ENCODE results near the gene GAMT.

Gene GAMT

DNA sequence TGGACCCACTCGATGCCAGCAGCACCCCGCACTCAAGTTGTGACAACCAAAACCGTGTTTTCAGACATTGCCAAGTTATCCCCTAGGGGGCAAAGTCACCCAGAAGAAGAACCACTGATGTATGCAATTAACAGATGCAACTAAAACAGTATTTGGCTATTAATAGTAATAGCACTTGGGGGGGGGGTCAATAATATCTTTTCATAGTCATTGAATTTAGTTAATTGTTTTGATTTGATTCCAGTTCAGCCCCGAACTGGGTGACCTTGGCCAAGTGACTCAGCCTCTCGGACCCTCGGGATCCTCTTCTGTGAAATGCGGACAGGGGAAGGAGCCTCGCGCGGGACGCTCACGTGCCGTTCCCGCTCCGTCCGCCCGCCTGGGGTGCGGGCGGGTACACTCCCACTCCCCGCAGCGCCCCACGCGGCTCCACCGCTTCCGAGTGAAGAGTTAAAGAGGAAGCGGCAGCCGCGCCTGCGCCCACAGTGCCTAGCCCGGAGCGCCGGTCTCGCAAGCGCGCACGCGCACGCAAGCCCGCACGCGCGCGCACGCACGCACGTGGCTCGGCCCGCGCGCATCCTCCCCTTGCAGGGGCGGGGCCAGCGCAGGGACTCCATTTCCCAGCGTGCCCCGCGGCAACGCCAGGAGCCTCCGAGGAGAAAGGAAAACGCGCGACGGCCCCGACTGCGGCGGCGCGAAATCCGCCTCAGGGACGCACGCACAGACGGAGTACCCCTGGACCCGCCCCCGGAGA lies 5.6 kb upstream of the GAMT start:
- TF ChIP-seq POLR2AphosphoS5 (IDR thresholded peaks at IDR 0.05; ENCODE audit: low read depth, low read length), result peak; percentile 69
- peak; percentile 67; the same call in 1 of the 2 replicates for TF ChIP-seq POLR2A (IDR thresholded peaks at IDR 0.05; ENCODE audit: low read depth, low read length)
- no peak for TF ChIP-seq TAF1 (IDR thresholded peaks at IDR 0.05; ENCODE audit: borderline replicate concordance, low read depth, low read length)
- FAIRE-seq, result peak; percentile 97
- peak; percentile 95 for DNase-seq (ENCODE audit: insufficient read length)

DNA sequence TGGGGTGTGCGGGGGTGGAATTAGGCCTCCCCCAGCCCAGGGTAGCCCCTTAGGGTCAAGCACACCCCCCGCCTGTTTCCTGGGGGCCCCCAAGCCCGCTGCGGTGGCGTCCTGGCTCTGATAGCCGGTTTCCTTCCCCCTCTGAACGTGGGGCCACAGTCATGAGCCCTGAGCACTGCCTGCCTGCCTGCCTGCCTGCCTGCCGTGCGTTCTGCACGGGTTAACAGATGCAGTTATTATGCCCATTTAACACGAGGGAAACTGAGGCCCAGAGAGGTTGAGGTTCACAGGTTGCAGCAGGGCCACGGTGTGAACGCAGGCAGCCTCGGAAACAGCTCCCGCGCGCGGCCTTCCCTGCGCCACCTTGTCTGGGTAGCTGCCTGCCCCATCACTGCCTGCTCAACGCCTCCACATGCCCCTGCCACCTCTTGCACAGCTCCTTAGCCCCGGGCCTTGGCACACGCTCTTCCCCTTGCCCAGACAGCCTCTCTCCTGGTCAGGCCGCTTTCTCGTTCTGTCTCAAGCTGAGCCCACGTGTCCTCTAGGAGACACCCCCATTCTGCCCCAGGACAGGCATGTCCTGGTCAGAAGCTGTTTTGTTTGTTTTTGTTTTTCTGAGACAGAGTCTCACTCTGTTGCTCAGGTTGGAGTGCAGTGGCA lies 1.2 kb upstream of the GAMT start:
- DNase-seq (ENCODE audit: insufficient read length) (no peak), FAIRE-seq (no peak)
- no peak for TF ChIP-seq TAF1 (IDR thresholded peaks at IDR 0.05; ENCODE audit: borderline replicate concordance, low read depth, low read length)
- TF ChIP-seq POLR2AphosphoS5 (IDR thresholded peaks at IDR 0.05; ENCODE audit: low read depth, low read length), result no peak
- TF ChIP-seq POLR2A (IDR thresholded peaks at IDR 0.05; ENCODE audit: low read depth, low read length), result no peak

DNA sequence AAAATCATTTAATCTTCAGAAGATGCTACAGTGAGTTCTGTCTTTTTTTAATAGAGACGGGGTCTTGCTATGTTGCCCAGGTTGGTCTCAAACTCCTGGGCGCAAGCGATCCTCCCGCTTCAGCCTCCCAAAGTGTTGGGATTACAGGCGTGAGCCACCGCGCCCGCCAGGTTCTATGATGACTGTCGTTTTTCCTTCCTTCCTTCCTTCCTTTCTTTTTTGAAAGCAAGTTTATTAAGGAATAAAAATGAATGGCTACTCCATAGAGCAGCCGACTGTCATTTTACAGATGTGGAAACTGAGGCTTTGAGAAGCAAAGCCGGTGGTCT lies 511 bp upstream of the GAMT start:
- no peak for DNase-seq (ENCODE audit: insufficient read length)
- no peak for FAIRE-seq
- TF ChIP-seq POLR2AphosphoS5 (IDR thresholded peaks at IDR 0.05; ENCODE audit: low read depth, low read length) (no peak), TAF1 (IDR thresholded peaks at IDR 0.05; ENCODE audit: borderline replicate concordance, low read depth, low read length) (no peak), POLR2A (IDR thresholded peaks at IDR 0.05; ENCODE audit: low read depth, low read length) (no peak)

DNA sequence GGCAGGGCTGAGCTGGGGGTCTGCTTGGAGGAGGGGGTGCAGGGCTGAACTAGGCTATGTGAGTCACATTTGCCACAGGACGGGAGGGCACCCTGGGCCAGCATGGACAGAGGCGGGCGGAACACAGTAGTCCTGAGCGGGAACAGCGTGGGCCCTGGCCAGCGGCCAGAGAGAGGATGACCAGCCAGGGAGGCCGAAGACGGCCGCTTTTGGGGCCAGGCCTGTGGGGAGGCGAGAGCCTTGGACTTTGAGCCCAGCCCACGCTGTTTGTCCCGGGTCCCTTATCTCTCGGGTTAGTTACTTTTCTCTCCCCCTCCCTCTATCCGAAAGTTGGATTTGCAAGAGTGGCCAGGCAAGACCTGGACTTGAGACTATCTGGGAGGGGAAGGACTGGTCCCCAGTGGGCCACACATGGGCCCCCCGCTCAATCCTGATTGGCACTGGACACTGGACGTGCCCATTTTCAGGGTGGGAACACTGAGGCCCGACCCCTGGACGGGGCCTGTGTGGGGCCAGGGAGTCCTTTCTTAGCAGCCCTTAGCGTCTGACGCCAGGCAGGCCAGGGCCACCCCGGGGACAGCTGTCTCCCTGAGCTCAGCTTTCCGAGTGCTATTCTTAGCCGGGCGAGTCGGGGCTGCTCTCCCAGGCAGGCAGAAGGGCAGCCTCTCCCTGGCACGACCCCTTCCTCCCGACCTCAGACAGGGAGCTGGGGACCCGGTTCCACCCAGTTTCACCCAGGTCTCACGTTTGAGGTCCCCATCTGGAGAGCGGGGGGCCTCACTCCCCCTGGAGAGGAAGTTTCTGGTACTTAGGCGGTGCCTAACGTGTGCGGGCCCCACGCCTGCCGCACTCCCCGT lies 833 bp downstream of the GAMT start:
- no peak for TF ChIP-seq POLR2AphosphoS5 (IDR thresholded peaks at IDR 0.05; ENCODE audit: low read depth, low read length)
- no peak for TF ChIP-seq TAF1 (IDR thresholded peaks at IDR 0.05; ENCODE audit: borderline replicate concordance, low read depth, low read length)
- no peak for TF ChIP-seq POLR2A (IDR thresholded peaks at IDR 0.05; ENCODE audit: low read depth, low read length)

DNA sequence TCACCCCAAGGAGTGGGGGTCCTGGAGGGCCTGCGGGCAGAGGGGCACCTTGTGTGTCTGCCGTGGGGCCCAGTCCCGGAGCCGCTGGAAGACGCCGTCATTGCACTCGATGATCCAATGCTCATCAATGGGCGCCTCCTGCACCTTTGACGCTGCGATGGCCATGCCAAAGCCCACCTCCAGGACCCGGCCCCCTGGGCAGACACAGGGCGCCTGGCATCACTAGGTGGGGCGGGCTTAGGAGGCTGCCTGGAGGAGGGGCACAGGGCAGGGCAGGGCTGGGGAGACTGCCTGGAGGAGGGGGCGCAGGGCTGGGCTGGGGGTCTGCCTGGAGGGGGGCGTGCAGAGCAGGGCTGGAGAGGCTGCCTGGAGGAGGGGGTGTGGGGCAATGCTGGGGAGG lies 1.6 kb downstream of the GAMT start:
- DNase-seq (ENCODE audit: insufficient read length) (no peak), FAIRE-seq (no peak)
- TF ChIP-seq TAF1 (IDR thresholded peaks at IDR 0.05; ENCODE audit: borderline replicate concordance, low read depth, low read length), result no peak
- TF ChIP-seq POLR2A (IDR thresholded peaks at IDR 0.05; ENCODE audit: low read depth, low read length), result no peak
- no peak for TF ChIP-seq POLR2AphosphoS5 (IDR thresholded peaks at IDR 0.05; ENCODE audit: low read depth, low read length)

More for the DNA sequence above, 833 bp downstream of the GAMT start:
- FAIRE-seq (no peak), DNase-seq (ENCODE audit: insufficient read length) (peak; percentile 56)

DNA sequence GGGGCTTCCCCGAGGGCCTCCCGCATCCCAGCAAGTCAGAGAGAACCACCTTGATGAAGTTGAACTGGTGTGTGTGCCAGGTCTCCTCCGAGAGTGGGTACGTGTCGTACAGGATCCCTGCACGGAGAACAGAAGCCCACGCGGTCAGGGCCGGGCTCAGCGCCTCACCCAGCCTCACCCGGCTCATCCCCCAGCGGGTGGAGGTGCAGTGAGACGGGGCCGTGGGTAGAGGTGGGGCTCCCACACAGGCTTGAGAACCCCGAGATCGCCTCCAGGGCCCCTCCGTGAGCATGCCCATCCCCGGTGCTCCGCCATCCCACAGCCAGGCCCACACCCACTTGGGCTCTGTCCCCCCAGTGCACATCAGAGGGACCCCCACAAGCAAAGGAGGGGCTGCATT lies 2.3 kb downstream of the GAMT start:
- no peak for TF ChIP-seq POLR2AphosphoS5 (IDR thresholded peaks at IDR 0.05; ENCODE audit: low read depth, low read length)
- FAIRE-seq (no peak), DNase-seq (ENCODE audit: insufficient read length) (no peak)

DNA sequence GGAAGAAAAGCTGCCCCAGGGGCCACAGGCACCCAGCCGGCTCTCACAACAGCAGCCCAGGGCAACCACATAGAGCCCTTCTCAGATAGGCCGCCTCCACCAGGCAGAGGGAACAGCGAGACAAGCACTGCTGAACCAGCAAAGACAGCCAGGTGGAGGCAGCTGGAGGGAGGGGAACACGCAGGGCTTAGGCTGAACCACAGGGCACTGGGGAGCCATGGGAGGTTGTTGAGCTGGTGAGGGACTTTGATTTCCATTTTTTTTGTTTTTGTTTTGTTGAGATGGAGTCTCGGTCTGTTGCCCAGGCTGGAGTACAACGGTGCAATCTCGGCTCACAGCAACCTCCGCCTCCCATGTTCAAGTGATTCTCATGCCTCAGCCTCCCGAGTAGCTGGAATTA lies 3.5 kb downstream of the GAMT start:
- FAIRE-seq (no peak), DNase-seq (ENCODE audit: insufficient read length) (no peak)
- no peak for TF ChIP-seq TAF1 (IDR thresholded peaks at IDR 0.05; ENCODE audit: borderline replicate concordance, low read depth, low read length)
- TF ChIP-seq POLR2A (IDR thresholded peaks at IDR 0.05; ENCODE audit: low read depth, low read length), result no peak
- TF ChIP-seq POLR2AphosphoS5 (IDR thresholded peaks at IDR 0.05; ENCODE audit: low read depth, low read length), result no peak

DNA sequence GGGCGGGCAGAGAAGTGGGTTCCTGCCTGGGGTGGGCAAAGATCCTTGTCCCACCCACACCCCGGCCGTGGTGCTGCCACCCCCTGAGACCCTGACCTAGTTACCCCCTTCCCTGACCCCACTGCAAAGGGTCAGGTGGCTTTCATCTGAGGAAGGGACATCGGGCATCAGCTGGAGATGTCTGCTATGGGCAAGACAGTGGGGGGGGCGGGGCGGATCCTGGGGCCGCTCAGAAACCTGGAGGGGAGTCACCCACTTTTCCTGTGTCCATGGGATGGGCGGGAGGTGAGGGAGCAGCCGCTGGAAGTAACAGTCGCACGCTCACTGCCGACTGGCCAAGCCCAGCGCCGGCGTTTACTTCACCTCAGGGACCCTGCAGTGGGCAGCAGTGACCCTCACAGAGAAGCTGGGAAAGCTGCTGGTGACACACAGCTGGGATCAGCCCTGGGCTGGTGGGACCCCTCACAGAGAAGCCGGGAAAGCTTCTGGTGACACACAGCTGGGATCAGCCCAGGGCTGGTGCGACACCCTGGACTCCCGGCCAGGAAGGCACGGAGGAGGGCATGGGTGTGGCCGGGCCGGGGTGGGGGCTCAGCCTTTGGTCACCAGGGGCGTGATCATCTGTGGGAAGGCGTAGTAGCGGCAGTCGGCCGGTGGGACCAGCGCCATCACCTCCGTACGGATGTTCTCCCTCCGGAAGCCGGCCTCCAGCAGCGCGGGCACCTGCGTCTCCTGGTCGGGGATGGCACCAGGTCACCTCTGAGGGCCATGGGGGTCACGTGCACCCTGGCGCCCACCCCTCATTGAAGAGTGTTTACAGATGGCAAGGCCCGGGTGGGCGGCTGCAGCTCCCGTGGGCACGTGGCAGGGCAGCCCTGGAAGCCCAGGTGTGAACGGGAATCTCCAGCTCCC lies 4.3 kb downstream of the GAMT start:
- TF ChIP-seq POLR2AphosphoS5 (IDR thresholded peaks at IDR 0.05; ENCODE audit: low read depth, low read length), result no peak
- TF ChIP-seq TAF1 (IDR thresholded peaks at IDR 0.05; ENCODE audit: borderline replicate concordance, low read depth, low read length), result no peak
- TF ChIP-seq POLR2A (IDR thresholded peaks at IDR 0.05; ENCODE audit: low read depth, low read length), result no peak
- FAIRE-seq, result no peak
- DNase-seq (ENCODE audit: insufficient read length), result no peak

DNA sequence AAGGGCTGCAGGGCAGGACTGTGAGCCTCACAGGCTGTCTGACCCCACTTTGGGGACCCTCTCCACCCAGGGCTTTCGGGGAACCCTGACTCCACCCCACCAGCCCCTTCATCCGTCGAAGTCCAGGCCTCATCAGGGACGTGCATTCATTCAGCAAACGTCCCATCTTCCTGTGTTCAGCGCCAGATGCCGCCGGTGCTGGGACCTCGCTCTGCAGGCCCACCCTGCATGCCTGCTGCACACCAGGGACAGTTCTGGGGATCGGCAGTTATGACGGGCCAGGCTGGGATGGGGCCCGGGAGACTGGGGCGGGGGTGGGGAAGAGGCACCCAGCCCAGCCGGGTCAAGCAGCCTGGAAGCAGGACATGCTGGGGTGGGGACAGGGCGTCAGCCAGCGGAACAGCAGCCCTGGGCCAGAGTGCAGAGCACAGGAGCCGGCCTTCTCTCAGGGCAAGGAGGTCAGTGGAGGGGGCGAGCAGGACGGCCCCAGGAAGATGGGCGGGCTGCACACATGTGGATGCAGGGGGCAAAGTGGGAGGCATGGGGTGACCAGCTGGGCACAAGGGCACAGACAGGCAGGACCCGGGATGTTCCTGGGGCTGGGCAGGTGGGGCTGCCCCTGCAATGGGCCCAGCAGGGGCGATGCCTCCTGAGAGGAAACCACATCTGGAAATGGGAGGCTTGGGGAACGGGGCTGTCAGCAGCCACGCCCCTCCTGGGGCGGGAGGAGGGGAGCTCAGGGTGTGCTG lies 5.1 kb downstream of the GAMT start:
- DNase-seq (ENCODE audit: insufficient read length) (no peak), FAIRE-seq (no peak)
- TF ChIP-seq POLR2A (IDR thresholded peaks at IDR 0.05; ENCODE audit: low read depth, low read length) (no peak), POLR2AphosphoS5 (IDR thresholded peaks at IDR 0.05; ENCODE audit: low read depth, low read length) (no peak), TAF1 (IDR thresholded peaks at IDR 0.05; ENCODE audit: borderline replicate concordance, low read depth, low read length) (no peak)
